IMR-90 (cell line): Measurements from ENCODE around the gene TBP. TPM values are rescaled to one million over a fixed set of nuclear protein-coding genes. Genes with fewer than 3 reads are reported as not detected.

Source experiments
- ATAC-seq: fragments of 200-7000 bp; cut with Tn5 transposase; 2 replicates; pipeline ENCODE4 v1.9.1; 2020; ENCODE audit warnings: low read depth, mild to moderate bottlenecking, moderate library complexity
- BruUV-seq: library from RNA; stranded (reverse); fragments of 400-500 nt; replicated peaks from 2 replicates; lab custom pipeline; 2021; lab: Mats Ljungman, UMichigan
- CTCF ChIA-PET: fragments of 300-600 bp; formaldehyde crosslinking; extraction: SDS; loops from one replicate; lab custom pipeline; 2021; ENCODE audit warnings: antibody characterized with exemption; lab: Yijun Ruan, JAX
- POLR2A ChIA-PET: fragments of 300-600 bp; sonication (Branson Sonifier 250); formaldehyde crosslinking; loops from one replicate; lab custom pipeline; 2022; ENCODE audit warnings: antibody characterized with exemption; ENCODE audit not compliant: unreplicated experiment; lab: Charles Lee
- DNase-seq: peaks from one replicate; pipeline ENCODE4 v3.0.0; 2013
- H2AFZ ChIP-seq: replicated peaks from 2 replicates; pipeline ENCODE3; 2013; ENCODE audit warnings: low read length, mild to moderate bottlenecking; ENCODE audit not compliant: poor library complexity
- H2AK5ac ChIP-seq: 2 replicates; pipeline ENCODE4 v1.6.1; 2013; ENCODE audit warnings: low read depth, low read length, inconsistent platforms
- H2AK9ac ChIP-seq: replicated peaks from 2 replicates; pipeline ENCODE3; 2013; ENCODE audit warnings: mild to moderate bottlenecking, low read depth, low read length, moderate library complexity; ENCODE audit not compliant: poor library complexity
- H2BK120ac ChIP-seq: 2 replicates; pipeline ENCODE4 v1.6.1; 2013; ENCODE audit warnings: low read depth, low read length, inconsistent platforms
- H2BK15ac ChIP-seq: 3 replicates; pipeline ENCODE4 v1.6.1; 2013; ENCODE audit warnings: low read depth, low read length, inconsistent platforms
- H2BK20ac ChIP-seq: 2 replicates; pipeline ENCODE4 v1.6.1; 2013; ENCODE audit warnings: low read depth, mild to moderate bottlenecking, inconsistent platforms, low read length, moderate library complexity
- H2BK5ac ChIP-seq: 2 replicates; pipeline ENCODE4 v1.6.1; 2013; ENCODE audit warnings: mild to moderate bottlenecking, low read depth, low read length, inconsistent platforms; ENCODE audit not compliant: poor library complexity, severe bottlenecking
- H3K14ac ChIP-seq: replicated peaks from 2 replicates; pipeline ENCODE4 v1.6.1; 2013; ENCODE audit warnings: low read depth, low read length, inconsistent platforms
- H3K18ac ChIP-seq: 2 replicates; pipeline ENCODE4 v1.6.1; 2013; ENCODE audit warnings: low read depth, low read length, control low read depth
- H3K23ac ChIP-seq: 2 replicates; pipeline ENCODE4 v1.6.1; 2013; ENCODE audit warnings: low read depth, low read length, inconsistent platforms
- H3K27ac ChIP-seq: 2 replicates; pipeline ENCODE4 v1.5.1; 2013; ENCODE audit warnings: mild to moderate bottlenecking, control low read depth, low read length; ENCODE audit not compliant: insufficient read depth
- H3K27me3 ChIP-seq: 2 replicates; pipeline ENCODE4 v1.6.1; 2013; ENCODE audit warnings: low read length; ENCODE audit not compliant: control insufficient read depth, insufficient read depth
- H3K36me3 ChIP-seq: 2 replicates; pipeline ENCODE4 v1.6.1; 2013; ENCODE audit warnings: low read length, mixed read lengths; ENCODE audit not compliant: control insufficient read depth, insufficient read depth
- H3K4ac ChIP-seq: 2 replicates; pipeline ENCODE4 v1.6.1; 2013; ENCODE audit warnings: low read depth, low read length, inconsistent platforms
- H3K4me1 ChIP-seq: 2 replicates; pipeline ENCODE4 v1.6.1; 2013; ENCODE audit warnings: low read length, mixed read lengths; ENCODE audit not compliant: control insufficient read depth, insufficient read depth
- H3K4me2 ChIP-seq: 2 replicates; pipeline ENCODE4 v1.6.1; 2013; ENCODE audit warnings: low read depth, mild to moderate bottlenecking, control low read depth, low read length, moderate library complexity
- H3K4me3 ChIP-seq: 2 replicates; pipeline ENCODE4 v1.5.1; 2013; ENCODE audit warnings: low read depth, mild to moderate bottlenecking, control low read depth, low read length, moderate library complexity; ENCODE audit not compliant: insufficient read depth
- H3K56ac ChIP-seq: 2 replicates; pipeline ENCODE4 v1.6.1; 2013; ENCODE audit warnings: low read length, inconsistent platforms; ENCODE audit not compliant: insufficient read depth; ENCODE audit errors: extremely low read depth
- H3K79me1 ChIP-seq, 2 experiments: 2 replicates each; pipeline ENCODE4 v1.6.1; 2013; ENCODE audit warnings: low read length in 2 of 2, inconsistent platforms in 1 of 2, low read depth in 1 of 2
- H3K9ac ChIP-seq: 2 replicates; pipeline ENCODE4 v1.6.1; 2013; ENCODE audit warnings: low read depth, low read length, control low read depth
- H3K9me1 ChIP-seq: 2 replicates; pipeline ENCODE4 v1.6.1; 2013; ENCODE audit warnings: low read length, inconsistent platforms; ENCODE audit not compliant: insufficient read depth
- H3K9me3 ChIP-seq: 2 replicates; pipeline ENCODE4 v1.6.1; 2013; ENCODE audit warnings: low read length; ENCODE audit not compliant: control insufficient read depth, insufficient read depth
- H4K20me1 ChIP-seq: 2 replicates; pipeline ENCODE4 v1.6.1; 2013; ENCODE audit warnings: low read length, inconsistent platforms; ENCODE audit not compliant: insufficient read depth
- H4K5ac ChIP-seq: 2 replicates; pipeline ENCODE4 v1.6.1; 2013; ENCODE audit warnings: mild to moderate bottlenecking, low read depth, low read length, control low read depth
- H4K8ac ChIP-seq, 2 experiments: 2 replicates each; pipeline ENCODE4 v1.6.1; 2013; ENCODE audit warnings: low read depth in 2 of 2, low read length in 2 of 2, control low read depth in 1 of 2, inconsistent platforms in 1 of 2
- H4K91ac ChIP-seq: 2 replicates; pipeline ENCODE4 v1.6.1; 2013; ENCODE audit warnings: low read depth, low read length, inconsistent platforms; ENCODE audit not compliant: insufficient read depth
- CEBPB ChIP-seq: IDR thresholded peaks from 2 replicates; pipeline ENCODE4 v1.6.1; 2012; ENCODE audit warnings: low read depth, low read length, improper control_type of control experiment
- CTCF ChIP-seq: conservative IDR thresholded peaks from 2 replicates; pipeline ENCODE4 v1.5.1; 2012; ENCODE audit warnings: mild to moderate bottlenecking, low read depth, low read length, improper control_type of control experiment
- RAD21 ChIP-seq: IDR thresholded peaks from 2 replicates; pipeline ENCODE4 v1.6.1; 2012; ENCODE audit warnings: low read length, improper control_type of control experiment
- RCOR1 ChIP-seq: IDR thresholded peaks from 2 replicates; pipeline ENCODE4 v1.6.1; 2012; ENCODE audit warnings: mild to moderate bottlenecking, low read length, improper control_type of control experiment; ENCODE audit not compliant: insufficient replicate concordance
- WGBS, 2 experiments: methylation state at CpG; one replicate each; pipeline versions ENCODE4 v1.1.5 to v1.1.7; 2013; ENCODE audit warnings: missing lambda C conversion rate in 2 of 2; ENCODE audit not compliant: insufficient read length in 1 of 2; ENCODE audit errors: extremely low coverage in 2 of 2; 5-methylcytosine and 5-hydroxymethylcytosine counted together
- dilution Hi-C: fragments of 300-500 bp; cut with HindIII; formaldehyde crosslinking; loops from one replicate; pipeline ENCODE4 v1.14.3; 2018; ENCODE audit warnings: low sequenced_read_pairs; ENCODE audit not compliant: unreplicated experiment
- in situ Hi-C: fragments of 300-500 bp; cut with MboI; formaldehyde crosslinking; loops from 3 replicates; pipeline ENCODE4 v1.14.3; 2019; ENCODE audit warnings: low sequenced_read_pairs, inconsistent platforms, mixed read lengths
- intact Hi-C: fragments of 100-400 bp; cut with micrococcal nuclease; formaldehyde crosslinking; loops from 2 replicates; pipeline ENCODE4 v1.10.0; 2022
- polyA plus RNA-seq, 3 experiments: library from polyadenylated mRNA; depleted of rRNA; stranded (reverse); fragments of >200 nt; gene quantifications; 2 replicates each; pipeline ENCODE4 v1.2.3, GENCODE V29; 2012; ENCODE audit warnings: low replicate concordance in 1 of 3
- total RNA-seq: library from RNA; depleted of rRNA; stranded (reverse); fragments of >200 nt; gene quantifications from 2 replicates; pipeline ENCODE4 v1.2.3, GENCODE V29; 2012
- TF ChIP-seq, protein P1 (sequence below): fragments of 150-350 bp; IDR thresholded peaks from 2 replicates; pipeline ENCODE4 v1.6.1; 2016; ENCODE audit warnings: low read depth, mild to moderate bottlenecking, low read length, moderate library complexity, borderline replicate concordance

The TBP gene
- total and polyA plus RNA-seq, 2 of the 4 experiments (the other 2 are of a cell fraction), result 8.8 to 12.5 TPM

- no peak for ATAC-seq
- TF ChIP-seq RCOR1 (no peak), CEBPB (no peak), RAD21 (no peak), CTCF (no peak)
- TF ChIP-seq, protein P1, sequence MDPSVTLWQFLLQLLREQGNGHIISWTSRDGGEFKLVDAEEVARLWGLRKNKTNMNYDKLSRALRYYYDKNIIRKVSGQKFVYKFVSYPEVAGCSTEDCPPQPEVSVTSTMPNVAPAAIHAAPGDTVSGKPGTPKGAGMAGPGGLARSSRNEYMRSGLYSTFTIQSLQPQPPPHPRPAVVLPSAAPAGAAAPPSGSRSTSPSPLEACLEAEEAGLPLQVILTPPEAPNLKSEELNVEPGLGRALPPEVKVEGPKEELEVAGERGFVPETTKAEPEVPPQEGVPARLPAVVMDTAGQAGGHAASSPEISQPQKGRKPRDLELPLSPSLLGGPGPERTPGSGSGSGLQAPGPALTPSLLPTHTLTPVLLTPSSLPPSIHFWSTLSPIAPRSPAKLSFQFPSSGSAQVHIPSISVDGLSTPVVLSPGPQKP, result no peak
- WGBS, 2 experiments, result 100% methylated on average over 3 of the region's 4 CpGs; no CpG with 5 or more reads in 1 of the 2 experiments
These were observed 16.8 kb upstream of the TBP start for GRCh38 chr6:170537329-170537728.

More at GRCh38 chr6:170537329-170537728, 16.8 kb upstream of the TBP start:
- Histone ChIP-seq H3K4me1 (peaks cover 7% of the 10 kb centered on the region), H2AK9ac (no peak overlapping the region), H3K9ac (no peak overlapping the region), H3K23ac (no peak overlapping the region), H4K5ac (no peak overlapping the region), H4K20me1 (peaks cover 15% of the 10 kb centered on the region), H2BK15ac (no peak overlapping the region), H2AFZ (no peak overlapping the region), H3K4me2 (no peak overlapping the region), H3K27me3 (no peaks in the 10 kb centered on the region), H4K91ac (no peak overlapping the region), H3K79me1 (peaks cover 19 to 40% of the 10 kb centered on the region in 2 experiments; a peak in 3 of 4 replicates), H3K4me3 (no peak overlapping the region), H3K36me3 (peaks cover 40% of the 10 kb centered on the region), H3K4ac (no peak overlapping the region), H3K18ac (no peak overlapping the region), H4K8ac (no peak overlapping the region), H3K27ac (no peak overlapping the region), H2BK120ac (no peak overlapping the region), H2AK5ac (no peak overlapping the region), H3K56ac (no peak overlapping the region), H3K9me3 (no peaks in the 10 kb centered on the region), H2BK20ac (no peak overlapping the region), H3K9me1 (no peaks in the 10 kb centered on the region), H3K14ac (no peak overlapping the region), H2BK5ac (no peak overlapping the region)
- ChIA-PET CTCF (interaction anchor here (1.1 kb wide), 2 partner anchors 10 to 1117 kb away, joined by 3 read pairs; no protein-coding TSS in a partner anchor), POLR2A (no interaction called here)
- no TSS peak for BruUV-seq
- intact Hi-C loops (no loop called here), dilution Hi-C loops (no loop called here), in situ Hi-C loops (loop anchor here (10.0 kb wide), 1 partner anchor 823 kb away; no protein-coding TSS in a partner anchor)
- DNase-seq, result no peak
